Muscle of back (tissue), 11 donors: ENCODE results near the gene DACH1. TPM values are rescaled to one million over a fixed set of nuclear protein-coding genes. Genes with fewer than 3 reads are reported as not detected.
A peak's percentile ranks its signal among the peaks of the same experiment; 100 is the strongest.

ENCODE experiments used
- DNase-seq, 3 donors: peaks; one replicate each; pipeline versions ENCODE4 v3.0.0 to v3.0.0-alpha.2; 2013
- polyA plus RNA-seq, 10 donors: library from polyadenylated mRNA; unstranded; fragments of 120-200 nt; gene quantifications; one replicate each; pipeline ENCODE4 v1.2.1, GENCODE V29; 2013; ENCODE audit not compliant: insufficient read length in 10 of 10

Gene DACH1
- polyA plus RNA-seq, 10 donors, result 6.5 to 15.1 (median 9.9) TPM

- no peak for DNase-seq
Measured at GRCh38 chr13:71714802-71715375, 152.1 kb downstream of the DACH1 start.

- DNase-seq, result peak; percentile 19 to 52 (median 30)
Measured at GRCh38 chr13:71712988-71713653, 153.9 kb downstream of the DACH1 start.

- DNase-seq, result no peak
Measured at GRCh38 chr13:71704656-71705055, 162.3 kb downstream of the DACH1 start.

- no peak for DNase-seq
Measured at GRCh38 chr13:71703138-71703537, 163.9 kb downstream of the DACH1 start.

GRCh38 chr13:71702253-71702652 is 164.8 kb downstream of the DACH1 start:
- no peak for DNase-seq

- DNase-seq, result no peak
Measured at GRCh38 chr13:71701741-71702140, 165.3 kb downstream of the DACH1 start.

GRCh38 chr13:71699342-71699741 is 167.7 kb downstream of the DACH1 start:
- no peak for DNase-seq

- DNase-seq, result no peak
Measured at GRCh38 chr13:71695662-71696061, 171.3 kb downstream of the DACH1 start.

- DNase-seq, result no peak
Measured at GRCh38 chr13:71685072-71685471, 181.9 kb downstream of the DACH1 start.

- no peak for DNase-seq
Measured at GRCh38 chr13:71681901-71682613, 184.9 kb downstream of the DACH1 start.

GRCh38 chr13:71677124-71677523 is 189.9 kb downstream of the DACH1 start:
- no peak for DNase-seq

- no peak for DNase-seq
Measured at GRCh38 chr13:71672512-71672911, 194.5 kb downstream of the DACH1 start.

- no peak for DNase-seq
Measured at GRCh38 chr13:71663431-71663830, 203.6 kb downstream of the DACH1 start.

- DNase-seq, result no peak
Measured at GRCh38 chr13:71661921-71662320, 205.1 kb downstream of the DACH1 start.

GRCh38 chr13:71659404-71659803 is 207.6 kb downstream of the DACH1 start:
- no peak for DNase-seq

- DNase-seq, result no peak
Measured at GRCh38 chr13:71645467-71645866, 221.5 kb downstream of the DACH1 start.

- no peak for DNase-seq
Measured at GRCh38 chr13:71644579-71644978, 222.4 kb downstream of the DACH1 start.

- no peak for DNase-seq
Measured at GRCh38 chr13:71643448-71643860, 223.6 kb downstream of the DACH1 start.

- DNase-seq, result no peak
Measured at GRCh38 chr13:71638751-71639150, 228.3 kb downstream of the DACH1 start.

GRCh38 chr13:71634602-71635443 is 232.2 kb downstream of the DACH1 start:
- peak in 1 of 3 donors; percentile 37 for DNase-seq

GRCh38 chr13:71634182-71634581 is 232.8 kb downstream of the DACH1 start:
- no peak for DNase-seq

GRCh38 chr13:71632721-71633120 is 234.3 kb downstream of the DACH1 start:
- no peak for DNase-seq
